HEK293 (cell line): ENCODE measurements around the gene ATP6V0E2.

Experiments
- ATF2 ChIP-seq: fragments of 450-650 bp; formaldehyde crosslinking; IDR thresholded peaks from 2 replicates; pipeline ENCODE4 v1.5.1; 2016; ENCODE audit warnings: missing biosample characterization, missing genetic modification characterization, low read depth
- BCL11A ChIP-seq: fragments of 450-650 bp; formaldehyde crosslinking; IDR thresholded peaks from 2 replicates; pipeline ENCODE4 v1.5.1; 2016; ENCODE audit warnings: low read depth, missing biosample characterization, missing genetic modification characterization
- CTCF ChIP-seq: fragments of 450-650 bp; formaldehyde crosslinking; IDR thresholded peaks from 2 replicates; pipeline ENCODE4 v1.5.1; 2016; ENCODE audit warnings: missing biosample characterization, missing genetic modification characterization
- MYNN ChIP-seq: fragments of 450-650 bp; formaldehyde crosslinking; IDR thresholded peaks from 2 replicates; pipeline ENCODE4 v1.5.1; 2016; ENCODE audit warnings: missing biosample characterization, missing genetic modification characterization, borderline replicate concordance
- REST ChIP-seq: fragments of 450-650 bp; formaldehyde crosslinking; IDR thresholded peaks from 2 replicates; pipeline ENCODE4 v1.5.1; 2016; ENCODE audit warnings: missing biosample characterization, missing genetic modification characterization
- SP7 ChIP-seq: fragments of 450-650 bp; formaldehyde crosslinking; IDR thresholded peaks from 2 replicates; pipeline ENCODE4 v1.5.1; 2016; ENCODE audit warnings: missing biosample characterization, missing genetic modification characterization
- YY1 ChIP-seq: fragments of 450-650 bp; formaldehyde crosslinking; IDR thresholded peaks from 2 replicates; pipeline ENCODE4 v1.5.1; 2018; ENCODE audit warnings: missing biosample characterization, missing genetic modification characterization
- ZBTB49 ChIP-seq: fragments of 450-650 bp; formaldehyde crosslinking; IDR thresholded peaks from 2 replicates; pipeline ENCODE4 v1.5.1; 2016; ENCODE audit warnings: missing biosample characterization, missing genetic modification characterization, low read depth
- ZBTB7A ChIP-seq: fragments of 450-650 bp; formaldehyde crosslinking; IDR thresholded peaks from 2 replicates; pipeline ENCODE4 v1.5.1; 2016; ENCODE audit warnings: low read depth, missing biosample characterization, missing genetic modification characterization
- ZNF768 ChIP-seq: fragments of 450-650 bp; formaldehyde crosslinking; IDR thresholded peaks from 2 replicates; pipeline ENCODE4 v1.5.1; 2018; ENCODE audit warnings: missing biosample characterization, mild to moderate bottlenecking, missing genetic modification characterization
- ZNF792 ChIP-seq: fragments of 450-650 bp; formaldehyde crosslinking; IDR thresholded peaks from 2 replicates; pipeline ENCODE4 v1.5.1; 2016; ENCODE audit warnings: missing biosample characterization, missing genetic modification characterization

- TF ChIP-seq CTCF (tag by site-specific recombination): no peak
- no peak for TF ChIP-seq REST
- TF ChIP-seq ZNF792 (tag by site-specific recombination): no peak
- no peak for TF ChIP-seq YY1 (tag by site-specific recombination)
- TF ChIP-seq ZBTB49: no peak
- TF ChIP-seq SP7 (tag by site-specific recombination): no peak
- no peak for TF ChIP-seq ZBTB7A (tag by site-specific recombination)
- no peak for TF ChIP-seq MYNN
- TF ChIP-seq BCL11A (tag by site-specific recombination): no peak
- no peak for TF ChIP-seq ZNF768 (tag by site-specific recombination)
- TF ChIP-seq ATF2 (tag by site-specific recombination): no peak
Observed at GRCh38 chr7:149826344-149827088, 47.3 kb upstream of the ATP6V0E2 start.
